K562 (cell line): Measurements from ENCODE around the gene ACCSL. TPM values are rescaled to one million over a fixed set of nuclear protein-coding genes. Genes with fewer than 3 reads are reported as not detected.

ENCODE experiments used
- ELF4 ChIP-seq: fragments of 450-650 bp; formaldehyde crosslinking; IDR thresholded peaks from 2 replicates; pipeline ENCODE4 v1.4.0; 2022; ENCODE audit warnings: missing genetic modification characterization
- EZH2 ChIP-seq: IDR thresholded peaks from 2 replicates; pipeline ENCODE4 v1.6.1; 2012; ENCODE audit warnings: low read depth, mild to moderate bottlenecking, inconsistent platforms, low read length, borderline replicate concordance
- FOXA1 ChIP-seq: fragments of 450-650 bp; IDR thresholded peaks from 2 replicates; pipeline ENCODE4 v1.6.1; 2016; ENCODE audit warnings: mild to moderate bottlenecking, borderline replicate concordance
- FOXK2 ChIP-seq, 2 experiments: fragments of 450-650 bp; IDR thresholded peaks in 1 of 2; conservative IDR thresholded peaks in 1 of 2; 2 replicates each; pipeline ENCODE4 v1.6.1; 2016; ENCODE audit warnings: low read depth in 2 of 2, mild to moderate bottlenecking in 1 of 2
- HNRNPL ChIP-seq: fragments of 200-400 bp; formaldehyde crosslinking; IDR thresholded peaks from 2 replicates; pipeline ENCODE4 v1.6.1; 2017; ENCODE audit warnings: low read depth, mild to moderate bottlenecking, low read length
- TRIM28 ChIP-seq: fragments of 450-650 bp; IDR thresholded peaks from 2 replicates; pipeline ENCODE4 v1.6.1; 2017
- polyA plus RNA-seq, 8 experiments: library from polyadenylated mRNA; depleted of rRNA in 4 of 8; stranded (reverse) in 5 of 8; unstranded in 3 of 8; fragments of >200 nt; fragmentation: Nextera tagmentation in 2 of 8; fragmentation: Illumina TruSeq in 1 of 8; extraction: Ambion mirVana in 2 of 8; extraction: Trizol in 1 of 8; gene quantifications; 2 replicates each; pipeline versions ENCODE4 v1.2.1 to v1.2.3, GENCODE V29; 2011 to 2014; ENCODE audit warnings: inconsistent platforms in 1 of 8, missing spikeins in 1 of 8
- total RNA-seq, 7 experiments: library from RNA; depleted of rRNA in 6 of 7; stranded (reverse); fragments of >200 nt in 6 of 7; fragmentation: Illumina TruSeq in 2 of 7; extraction: Trizol in 2 of 7; gene quantifications; 2 replicates each; pipeline versions ENCODE4 v1.2.1 to v1.2.3, GENCODE V29; 2011 to 2021; ENCODE audit warnings: low replicate concordance in 1 of 7
- TF ChIP-seq, protein P1 (sequence below): fragments of 250-450 bp; sonication (Bioruptor Pico); IDR thresholded peaks from 2 replicates; pipeline ENCODE4 v1.4.0; 2020; ENCODE audit warnings: mild to moderate bottlenecking, moderate library complexity
- TF ChIP-seq, protein P2 (sequence below): fragments of 250-450 bp; sonication (Bioruptor Pico); IDR thresholded peaks from 2 replicates; pipeline ENCODE4 v1.5.1; 2021; ENCODE audit warnings: mild to moderate bottlenecking

The ACCSL gene
- total and polyA plus RNA-seq, 9 of the 15 experiments (the other 6 are each of a cell fraction or from before 2014, with no cell fraction given) = not detected

DNA sequence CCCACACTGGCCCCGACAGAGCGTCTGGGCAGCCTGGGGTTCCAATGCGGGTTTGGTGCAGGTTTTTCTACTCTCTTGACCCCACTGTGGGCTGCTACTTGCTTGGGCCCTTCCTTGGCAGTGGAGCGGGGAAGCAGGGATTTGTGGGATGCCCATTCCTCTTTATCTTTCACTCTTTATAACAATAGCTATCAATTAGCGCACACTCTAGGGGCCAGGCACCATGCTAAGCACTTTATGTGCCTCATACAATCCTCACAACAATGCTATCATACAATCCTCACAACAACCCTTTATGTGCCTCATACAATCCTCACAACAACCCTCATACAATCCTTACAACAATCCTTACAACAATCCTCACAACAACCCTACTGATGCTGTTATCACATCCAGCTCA lies 31.0 kb downstream of the ACCSL start (continued):
- TF ChIP-seq FOXA1 = no peak
- no peak for TF ChIP-seq HNRNPL
- TF ChIP-seq TRIM28 = no peak
- TF ChIP-seq FOXK2 (conservative IDR thresholded peaks at IDR 0.05 in 1 of 2, IDR thresholded peaks at IDR 0.05 in 1 of 2; ENCODE audit: low read depth in 2 of 2) = no peak
- TF ChIP-seq, protein P1, sequence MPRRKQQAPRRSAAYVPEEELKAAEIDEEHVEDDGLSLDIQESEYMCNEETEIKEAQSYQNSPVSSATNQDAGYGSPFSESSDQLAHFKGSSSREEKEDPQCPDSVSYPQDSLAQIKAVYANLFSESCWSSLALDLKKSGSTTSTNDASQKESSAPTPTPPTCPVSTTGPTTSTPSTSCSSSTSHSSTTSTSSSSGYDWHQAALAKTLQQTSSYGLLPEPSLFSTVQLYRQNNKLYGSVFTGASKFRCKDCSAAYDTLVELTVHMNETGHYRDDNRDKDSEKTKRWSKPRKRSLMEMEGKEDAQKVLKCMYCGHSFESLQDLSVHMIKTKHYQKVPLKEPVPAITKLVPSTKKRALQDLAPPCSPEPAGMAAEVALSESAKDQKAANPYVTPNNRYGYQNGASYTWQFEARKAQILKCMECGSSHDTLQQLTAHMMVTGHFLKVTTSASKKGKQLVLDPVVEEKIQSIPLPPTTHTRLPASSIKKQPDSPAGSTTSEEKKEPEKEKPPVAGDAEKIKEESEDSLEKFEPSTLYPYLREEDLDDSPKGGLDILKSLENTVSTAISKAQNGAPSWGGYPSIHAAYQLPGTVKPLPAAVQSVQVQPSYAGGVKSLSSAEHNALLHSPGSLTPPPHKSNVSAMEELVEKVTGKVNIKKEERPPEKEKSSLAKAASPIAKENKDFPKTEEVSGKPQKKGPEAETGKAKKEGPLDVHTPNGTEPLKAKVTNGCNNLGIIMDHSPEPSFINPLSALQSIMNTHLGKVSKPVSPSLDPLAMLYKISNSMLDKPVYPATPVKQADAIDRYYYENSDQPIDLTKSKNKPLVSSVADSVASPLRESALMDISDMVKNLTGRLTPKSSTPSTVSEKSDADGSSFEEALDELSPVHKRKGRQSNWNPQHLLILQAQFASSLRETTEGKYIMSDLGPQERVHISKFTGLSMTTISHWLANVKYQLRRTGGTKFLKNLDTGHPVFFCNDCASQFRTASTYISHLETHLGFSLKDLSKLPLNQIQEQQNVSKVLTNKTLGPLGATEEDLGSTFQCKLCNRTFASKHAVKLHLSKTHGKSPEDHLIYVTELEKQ (CRISPR knock-in tag) = no peak
- TF ChIP-seq, protein P2, sequence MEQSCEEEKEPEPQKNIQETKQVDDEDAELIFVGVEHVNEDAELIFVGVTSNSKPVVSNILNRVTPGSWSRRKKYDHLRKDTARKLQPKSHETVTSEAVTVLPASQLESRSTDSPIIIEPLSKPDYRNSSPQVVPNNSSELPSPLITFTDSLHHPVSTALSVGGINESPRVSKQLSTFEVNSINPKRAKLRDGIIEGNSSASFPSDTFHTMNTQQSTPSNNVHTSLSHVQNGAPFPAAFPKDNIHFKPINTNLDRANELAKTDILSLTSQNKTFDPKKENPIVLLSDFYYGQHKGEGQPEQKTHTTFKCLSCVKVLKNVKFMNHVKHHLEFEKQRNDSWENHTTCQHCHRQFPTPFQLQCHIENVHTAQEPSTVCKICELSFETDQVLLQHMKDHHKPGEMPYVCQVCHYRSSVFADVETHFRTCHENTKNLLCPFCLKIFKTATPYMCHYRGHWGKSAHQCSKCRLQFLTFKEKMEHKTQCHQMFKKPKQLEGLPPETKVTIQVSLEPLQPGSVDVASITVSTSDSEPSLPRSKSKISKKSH (CRISPR knock-in tag) = no peak
- no peak for TF ChIP-seq EZH2
- TF ChIP-seq ELF4 (CRISPR knock-in tag) = no peak
- TF ChIP-seq, all 486 proteins: peak for 0
